Coronary artery (tissue), 2 donors: ENCODE data around the gene BTBD9.

Source experiments
- DNase-seq: peaks from one replicate; pipeline ENCODE4 v3.0.0-alpha.2; 2017; ENCODE audit warnings: low spot score
- H3K27ac ChIP-seq, 2 donors: fragments of 200-600 bp; sonication (generic); one replicate each; pipeline ENCODE4 v1.5.1; 2016 to 2019
- H3K4me3 ChIP-seq: fragments of 200-600 bp; sonication (generic); 2 replicates; pipeline ENCODE4 v1.5.1; 2016; ENCODE audit warnings: mild to moderate bottlenecking, moderate library complexity
- CTCF ChIP-seq: fragments of 200-600 bp; sonication (generic); IDR thresholded peaks from one replicate; pipeline ENCODE4 v1.5.1; 2019; ENCODE audit warnings: antibody characterized with exemption

BTBD9 gene

GRCh38 chr6:38370653-38371601 lies 268.8 kb downstream of the BTBD9 start:
- DNase-seq = no peak
- no peak overlapping the region for H3K4me3 ChIP-seq
- no peak overlapping the region for H3K27ac ChIP-seq
- no peak for TF ChIP-seq CTCF

GRCh38 chr6:38367231-38367630 lies 272.5 kb downstream of the BTBD9 start:
- no peak for TF ChIP-seq CTCF

GRCh38 chr6:38366234-38366633 lies 273.5 kb downstream of the BTBD9 start:
- no peak for DNase-seq
- H3K4me3 ChIP-seq = no peak overlapping the region
- H3K27ac ChIP-seq = no peak overlapping the region
- no peak for TF ChIP-seq CTCF

More at GRCh38 chr6:38367231-38367630, 272.5 kb downstream of the BTBD9 start:
- Histone ChIP-seq H3K4me3 (no peak overlapping the region), H3K27ac (no peak overlapping the region)
- DNase-seq = no peak

- DNase-seq = no peak
- no peak overlapping the region for H3K4me3 ChIP-seq
- H3K27ac ChIP-seq = no peak overlapping the region
- TF ChIP-seq CTCF = no peak
Measured at GRCh38 chr6:38364775-38365174, 275.0 kb downstream of the BTBD9 start.

GRCh38 chr6:38364127-38364526 lies 275.6 kb downstream of the BTBD9 start:
- no peak for TF ChIP-seq CTCF
- H3K27ac ChIP-seq = no peak overlapping the region
- no peak for DNase-seq

GRCh38 chr6:38355519-38355918 lies 284.2 kb downstream of the BTBD9 start:
- no peak for DNase-seq
- no peak overlapping the region for H3K27ac ChIP-seq
- TF ChIP-seq CTCF = no peak
- no peak overlapping the region for H3K4me3 ChIP-seq

More at GRCh38 chr6:38364127-38364526, 275.6 kb downstream of the BTBD9 start:
- H3K4me3 ChIP-seq = no peak overlapping the region

- Histone ChIP-seq H3K4me3 (no peak overlapping the region), H3K27ac (no peak overlapping the region)
- no peak for TF ChIP-seq CTCF
- DNase-seq = no peak
Measured at GRCh38 chr6:38354905-38355304, 284.8 kb downstream of the BTBD9 start.
